KBM-7 (cell line): ENCODE measurements around the gene P4HTM.
"Not testable (repeated sequence)": the region's sequence is repeated elsewhere in the genome, so short reads cannot be mapped to it uniquely, and the experiment has no call there.

Experiments
- DNase-seq: peaks from one replicate; pipeline ENCODE4 v3.0.0-alpha.2; 2015
- in situ Hi-C: fragments of 300-500 bp; cut with MboI; formaldehyde crosslinking; loops from 2 replicates; pipeline ENCODE4 v1.14.3; 2020; ENCODE audit warnings: low sequenced_read_pairs, low pct_unique_long_range_greater_than_20kb, mixed read lengths

P4HTM gene

DNA sequence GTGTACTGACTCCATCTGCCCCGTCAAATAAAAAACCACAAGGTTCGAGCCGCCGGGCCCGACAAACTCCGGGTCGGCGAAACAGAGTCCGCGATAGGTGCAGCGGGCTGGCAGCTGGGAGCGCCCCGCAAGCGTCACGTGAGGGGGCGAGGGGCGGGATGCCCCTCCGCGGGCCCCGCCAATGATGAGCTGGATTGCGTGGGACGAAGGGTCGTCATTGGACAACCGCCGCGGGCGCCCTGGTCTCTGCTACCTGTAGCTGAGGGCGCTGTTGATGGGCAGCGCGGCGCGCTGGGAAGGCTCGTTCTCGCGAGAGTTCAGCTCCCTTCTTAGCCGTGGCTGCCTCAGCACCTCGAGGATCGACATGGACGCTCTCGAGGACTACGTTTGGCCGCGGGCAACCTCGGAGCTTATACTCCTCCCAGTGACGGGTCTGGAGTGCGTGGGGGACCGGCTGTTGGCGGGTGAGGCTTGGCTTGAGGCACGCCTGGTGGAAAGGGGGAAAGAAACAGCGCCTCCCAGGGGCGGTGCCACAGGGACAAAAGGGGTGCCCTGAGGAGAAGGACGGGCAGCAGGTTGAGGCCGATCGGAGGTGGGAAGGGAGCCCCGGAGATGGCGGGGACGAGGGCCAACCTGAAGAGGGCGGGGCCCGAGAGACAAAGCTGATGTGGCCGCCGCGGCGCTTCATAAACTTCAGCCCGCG, 17.2 kb downstream of the P4HTM start, which contains the start of gene WDR6:
Gene WDR6, plus strand, starts transcription at position 324 of the 703 bp plus-strand sequence. Its CDS starts 41 bp downstream, at position 365.
- peak; percentile 97 for DNase-seq
- in situ Hi-C loops = no loop called here

DNA sequence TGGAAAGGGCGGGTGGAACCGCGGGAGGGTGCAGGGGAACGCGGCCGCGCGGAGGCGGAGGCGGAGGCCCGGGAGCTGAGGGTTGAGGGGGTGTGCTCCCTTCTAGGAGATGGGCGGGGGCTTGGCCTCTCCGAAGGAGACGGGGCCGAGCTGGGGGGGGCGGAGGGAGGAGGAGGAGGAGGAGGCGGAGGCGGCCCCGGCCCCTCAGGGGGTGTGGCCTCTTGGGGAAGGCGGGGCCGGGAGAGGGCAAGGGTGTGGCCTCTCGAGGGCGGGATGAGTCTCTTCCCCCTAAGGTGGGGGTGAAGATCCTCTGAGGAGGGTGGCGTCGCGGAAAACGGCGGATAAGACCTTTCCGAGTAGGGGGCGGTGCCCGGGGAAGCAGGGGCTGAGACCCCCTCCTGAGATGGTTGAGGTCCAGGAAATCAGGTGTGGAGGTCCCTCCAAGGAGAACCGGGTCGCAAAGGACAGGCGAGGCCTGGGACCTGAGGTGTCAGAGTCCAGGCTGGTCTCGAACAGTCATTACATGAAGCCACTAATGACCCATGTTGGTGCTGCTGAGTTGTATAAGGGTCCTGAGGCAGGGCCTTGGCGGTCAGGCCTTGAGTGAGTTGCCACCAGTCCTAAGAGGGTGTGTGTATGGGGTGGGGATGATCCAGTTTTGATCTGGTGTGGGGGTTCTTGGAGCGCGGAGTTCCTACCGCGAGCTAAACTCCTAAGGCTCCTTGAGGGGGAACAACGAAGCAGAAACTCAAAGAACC, 17.9 kb downstream of the P4HTM start:
- in situ Hi-C loops = no loop called here
- peak; percentile 91 for DNase-seq

DNA sequence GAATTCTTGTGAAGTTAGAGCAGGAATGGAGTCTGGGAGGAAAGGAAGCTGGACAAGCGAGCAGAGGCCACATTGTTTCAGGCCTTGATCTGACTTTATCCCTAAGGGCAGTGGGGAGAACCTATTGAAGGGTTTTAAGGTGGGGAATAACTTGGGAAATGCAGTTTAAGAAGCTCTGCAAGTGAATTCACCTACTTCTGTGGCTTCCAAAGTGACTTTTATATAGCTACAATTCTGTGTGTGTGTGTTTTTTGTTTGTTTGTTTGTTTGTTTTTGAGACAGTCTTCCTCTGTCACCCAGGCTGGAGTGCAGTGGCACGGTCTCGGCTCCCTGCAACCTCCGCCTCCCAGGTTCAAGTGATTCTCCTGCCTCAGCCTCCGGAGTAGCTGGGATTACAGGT, 18.6 kb downstream of the P4HTM start:
- DNase-seq, in situ Hi-C loops: not testable (repeated sequence)

DNA sequence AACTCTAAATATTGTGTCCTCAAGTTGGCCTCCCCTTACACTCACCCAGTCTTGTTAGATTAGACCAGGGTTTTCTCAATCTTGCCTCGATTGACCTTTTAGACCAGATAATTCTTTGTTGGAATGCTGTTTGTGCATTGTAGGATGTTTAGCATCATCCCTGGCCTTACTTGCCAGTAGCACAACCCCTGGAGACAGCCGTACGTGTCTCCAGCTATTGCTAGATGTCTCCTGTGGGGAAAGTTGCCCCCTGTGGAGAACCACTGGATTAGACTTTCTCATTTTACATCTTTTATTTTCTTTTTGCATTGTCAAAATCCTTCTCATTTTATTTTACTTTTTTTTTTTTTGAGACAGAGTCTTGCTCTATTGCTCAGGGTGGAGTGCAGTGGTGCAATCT, 19.4 kb downstream of the P4HTM start:
- in situ Hi-C loops = no loop called here
- DNase-seq = no peak

DNA sequence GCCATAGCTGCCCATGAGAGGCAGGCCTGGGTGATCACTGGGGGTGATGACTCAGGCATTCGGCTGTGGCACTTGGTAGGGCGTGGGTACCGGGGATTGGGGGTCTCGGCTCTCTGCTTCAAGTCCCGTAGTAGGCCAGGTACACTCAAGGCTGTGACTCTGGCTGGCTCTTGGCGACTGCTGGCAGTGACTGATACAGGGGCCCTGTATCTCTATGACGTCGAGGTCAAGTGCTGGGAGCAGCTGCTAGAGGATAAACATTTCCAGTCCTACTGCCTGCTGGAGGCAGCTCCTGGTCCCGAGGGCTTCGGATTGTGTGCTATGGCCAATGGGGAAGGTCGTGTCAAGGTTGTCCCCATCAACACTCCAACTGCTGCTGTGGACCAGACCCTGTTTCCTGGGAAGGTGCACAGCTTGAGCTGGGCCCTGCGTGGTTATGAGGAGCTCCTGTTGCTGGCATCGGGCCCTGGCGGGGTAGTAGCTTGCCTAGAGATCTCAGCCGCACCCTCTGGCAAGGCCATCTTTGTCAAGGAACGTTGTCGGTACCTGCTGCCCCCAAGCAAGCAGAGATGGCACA, 22.5 kb downstream of the P4HTM start:
- DNase-seq = no peak
- in situ Hi-C loops = no loop called here

DNA sequence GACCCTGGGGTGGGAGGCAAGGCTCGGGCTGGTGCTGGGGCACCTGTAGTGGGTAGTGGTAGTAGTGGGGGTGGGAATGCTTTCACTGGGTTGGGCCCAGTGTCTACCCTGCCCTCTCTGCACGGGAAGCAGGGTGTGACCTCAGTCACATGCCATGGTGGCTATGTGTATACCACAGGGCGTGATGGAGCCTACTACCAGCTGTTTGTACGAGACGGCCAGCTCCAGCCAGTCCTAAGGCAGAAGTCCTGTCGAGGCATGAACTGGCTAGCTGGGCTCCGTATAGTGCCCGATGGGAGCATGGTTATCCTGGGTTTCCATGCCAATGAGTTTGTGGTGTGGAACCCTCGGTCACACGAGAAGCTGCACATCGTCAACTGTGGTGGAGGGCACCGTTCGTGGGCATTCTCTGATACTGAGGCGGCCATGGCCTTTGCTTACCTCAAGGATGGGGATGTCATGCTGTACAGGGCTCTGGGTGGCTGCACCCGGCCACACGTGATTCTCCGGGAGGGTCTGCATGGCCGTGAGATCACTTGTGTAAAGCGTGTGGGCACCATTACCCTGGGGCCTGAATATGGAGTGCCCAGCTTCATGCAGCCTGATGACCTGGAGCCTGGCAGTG, 23.2 kb downstream of the P4HTM start:
- in situ Hi-C loops = no loop called here
- DNase-seq = no peak

DNA sequence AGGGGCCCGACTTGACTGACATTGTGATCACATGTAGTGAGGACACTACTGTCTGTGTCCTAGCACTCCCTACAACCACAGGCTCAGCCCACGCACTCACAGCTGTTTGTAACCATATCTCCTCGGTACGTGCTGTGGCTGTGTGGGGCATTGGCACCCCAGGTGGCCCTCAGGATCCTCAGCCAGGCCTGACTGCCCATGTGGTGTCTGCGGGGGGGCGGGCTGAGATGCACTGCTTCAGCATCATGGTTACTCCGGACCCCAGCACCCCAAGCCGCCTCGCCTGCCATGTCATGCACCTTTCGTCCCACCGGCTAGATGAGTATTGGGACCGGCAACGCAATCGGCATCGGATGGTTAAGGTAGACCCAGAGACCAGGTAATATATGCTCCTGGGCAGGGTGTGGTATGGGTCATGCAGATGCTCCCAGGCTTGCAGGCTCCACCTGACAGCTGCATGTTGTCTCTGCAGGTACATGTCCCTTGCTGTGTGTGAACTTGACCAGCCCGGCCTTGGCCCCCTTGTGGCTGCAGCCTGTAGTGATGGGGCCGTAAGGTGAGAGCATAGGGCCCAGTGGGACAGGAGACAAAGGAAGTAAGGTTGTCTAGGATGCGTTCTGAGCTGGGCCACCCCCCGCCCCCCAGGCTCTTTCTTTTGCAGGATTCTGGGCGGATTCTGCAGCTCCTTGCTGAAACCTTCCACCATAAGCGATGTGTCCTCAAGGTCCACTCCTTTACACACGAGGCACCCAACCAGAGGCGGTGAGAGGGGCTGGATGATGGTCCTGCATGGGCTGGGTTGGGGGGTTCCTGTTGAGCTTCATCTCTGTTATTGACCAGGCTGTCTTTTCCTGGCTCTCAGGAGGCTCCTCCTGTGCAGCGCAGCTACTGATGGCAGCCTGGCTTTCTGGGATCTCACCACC, 24.0 kb downstream of the P4HTM start:
- in situ Hi-C loops = no loop called here
- peak; percentile 64 for DNase-seq

DNA sequence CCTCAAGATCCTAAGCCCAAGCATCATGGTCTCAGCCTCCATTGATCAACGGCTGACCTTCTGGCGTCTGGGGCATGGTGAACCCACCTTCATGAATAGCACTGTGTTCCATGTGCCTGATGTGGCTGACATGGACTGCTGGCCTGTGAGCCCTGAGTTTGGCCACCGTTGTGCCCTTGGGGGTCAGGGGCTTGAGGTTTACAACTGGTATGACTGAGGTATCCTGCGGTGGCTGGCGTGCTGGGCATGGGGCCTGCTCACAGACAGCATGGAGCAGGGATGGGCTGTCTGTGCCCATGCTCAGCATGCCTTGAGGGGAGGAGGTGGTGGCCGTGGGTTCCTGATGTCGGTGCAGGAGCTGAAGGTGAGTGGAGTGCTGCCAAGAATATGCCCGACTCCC, 25.0 kb downstream of the P4HTM start:
- in situ Hi-C loops = no loop called here
- no peak for DNase-seq

DNA sequence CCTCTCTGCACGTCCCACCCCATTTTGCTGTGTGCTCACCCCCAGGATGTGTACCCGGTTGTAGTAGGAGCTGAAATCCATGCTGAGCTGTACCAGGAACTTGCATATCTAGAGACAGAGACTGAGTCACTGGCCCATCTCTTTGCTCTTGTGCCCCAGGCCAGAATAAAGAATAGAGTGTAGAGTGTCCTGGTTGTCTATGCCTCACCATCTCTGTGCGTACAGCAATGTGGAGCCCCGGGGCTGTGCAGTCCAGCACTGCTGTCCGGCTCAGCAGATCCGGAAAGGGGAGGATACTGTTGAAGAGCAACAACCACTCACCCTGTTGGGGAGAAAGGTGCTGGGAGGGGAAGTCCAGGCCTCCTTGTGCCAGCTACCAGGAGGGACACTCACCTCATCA, 25.7 kb downstream of the P4HTM start:
- in situ Hi-C loops = no loop called here
- no peak for DNase-seq

DNA sequence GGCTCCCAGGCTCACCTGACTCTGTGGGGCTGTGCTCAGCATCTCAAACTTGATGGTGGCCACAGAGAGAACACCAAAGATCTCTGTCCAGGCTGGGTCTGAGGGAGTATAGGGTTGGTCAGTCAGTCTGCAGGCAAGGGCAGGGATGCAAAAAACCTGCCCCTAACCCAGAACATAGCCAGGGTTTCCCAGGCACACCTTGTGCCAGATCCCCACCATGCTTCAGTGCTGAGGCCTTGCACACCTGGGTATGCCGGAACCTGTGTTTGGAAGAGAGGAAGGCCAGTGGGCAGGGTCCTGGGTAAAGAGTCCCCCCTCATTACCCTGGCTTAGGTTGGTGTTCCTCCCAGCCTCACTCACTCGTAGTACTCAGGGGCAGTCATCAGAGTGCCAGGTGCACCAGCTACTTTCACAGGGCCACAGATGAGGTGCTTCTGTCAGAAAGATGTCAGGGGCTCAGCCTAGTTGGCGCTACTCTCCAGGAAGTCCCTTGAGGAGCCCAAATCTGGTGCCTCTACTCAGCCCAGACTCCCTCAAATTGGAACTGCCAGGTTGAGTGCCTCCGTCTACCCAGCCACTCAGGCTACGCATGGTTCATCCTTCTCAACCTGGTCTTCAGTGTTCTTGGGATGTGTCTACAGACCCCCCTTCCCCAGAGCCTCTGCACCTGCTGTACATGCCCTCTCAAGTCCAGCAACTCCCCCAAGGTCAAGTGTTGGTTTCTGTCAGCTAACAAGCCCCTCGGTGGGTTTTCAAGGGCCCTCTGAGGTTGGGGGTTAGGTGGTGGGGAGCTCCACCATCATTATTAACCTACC, 26.6 kb downstream of the P4HTM start:
- in situ Hi-C loops = no loop called here
- DNase-seq = no peak

DNA sequence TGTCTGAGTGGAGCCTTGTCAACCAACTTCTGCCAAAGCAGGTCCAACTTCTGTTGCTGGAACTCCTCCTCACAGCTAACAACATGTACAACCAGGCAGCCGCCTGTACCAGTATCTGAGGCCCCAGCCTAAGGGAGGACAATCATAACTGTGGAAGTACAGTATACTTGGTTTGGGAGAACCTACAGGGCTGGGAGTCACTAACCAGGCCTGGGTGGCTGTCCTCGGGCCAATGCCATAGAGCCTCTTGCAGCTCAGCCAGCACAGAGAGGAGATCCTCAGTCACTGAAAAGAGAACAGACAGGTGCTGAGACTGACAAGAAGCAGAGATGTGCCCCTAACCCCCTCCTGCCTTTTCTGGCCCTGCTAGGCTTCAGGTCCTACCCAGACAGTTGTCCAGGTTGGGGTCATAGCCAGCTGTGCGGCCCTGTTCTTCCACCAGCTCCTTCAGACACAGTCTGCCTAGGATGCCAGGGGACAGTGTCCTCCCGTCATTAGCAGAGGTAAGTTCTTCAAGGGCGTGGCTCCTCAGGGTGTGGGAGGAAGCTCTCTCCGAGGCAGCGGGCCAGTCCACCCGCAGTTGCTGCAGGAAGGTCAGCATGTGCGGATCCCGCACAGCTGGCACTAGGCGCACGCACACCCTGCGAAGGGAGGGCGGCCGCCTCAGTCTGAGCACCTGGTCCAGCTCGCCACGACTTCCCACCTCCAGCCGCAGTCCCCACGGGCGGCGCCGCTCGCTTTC, 27.4 kb downstream of the P4HTM start:
- in situ Hi-C loops = no loop called here
- DNase-seq = no peak

DNA sequence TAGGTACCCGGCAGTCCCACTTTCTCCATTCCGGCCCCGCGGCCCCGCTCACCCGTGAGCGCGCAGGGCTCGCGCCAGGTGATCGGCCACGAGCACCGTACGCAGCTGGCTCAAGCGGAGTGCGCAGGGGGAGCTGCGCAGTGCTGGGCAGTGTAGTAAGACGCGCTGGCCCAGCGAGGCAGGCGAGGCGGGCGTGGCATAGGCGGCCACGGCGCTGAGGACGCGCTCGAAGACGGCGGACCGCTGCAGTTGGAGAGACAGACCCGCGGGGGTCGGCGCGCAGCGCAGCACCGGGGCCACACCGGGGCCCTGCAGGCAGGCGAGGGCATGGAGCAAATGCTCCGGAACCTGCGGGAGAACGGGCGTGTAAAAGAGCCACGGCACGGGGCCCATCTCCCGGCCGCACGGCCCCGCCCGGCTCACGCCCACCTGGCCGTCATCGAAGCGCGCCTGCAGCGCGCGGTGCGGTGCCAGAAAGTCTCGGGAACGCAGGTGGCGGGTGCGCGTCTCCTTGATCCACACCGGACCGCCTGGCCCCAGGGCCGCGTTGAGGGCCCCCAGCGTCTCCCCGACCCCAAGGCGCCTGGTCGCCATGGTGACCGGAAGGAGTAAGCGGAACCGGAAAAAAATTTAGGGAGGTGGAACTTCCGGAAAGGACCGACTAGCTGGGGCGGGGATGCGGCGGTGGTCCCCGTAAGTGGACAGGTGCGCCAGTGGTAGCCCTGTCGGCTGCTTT, 28.1 kb downstream of the P4HTM start, which contains the start of gene DALRD3:
Gene DALRD3, minus strand, starts transcription at position 610 of the 736 bp plus-strand sequence. Its CDS starts 16 bp downstream, at position 594.
- in situ Hi-C loops = no loop called here
- DNase-seq = peak; percentile 81

DNA sequence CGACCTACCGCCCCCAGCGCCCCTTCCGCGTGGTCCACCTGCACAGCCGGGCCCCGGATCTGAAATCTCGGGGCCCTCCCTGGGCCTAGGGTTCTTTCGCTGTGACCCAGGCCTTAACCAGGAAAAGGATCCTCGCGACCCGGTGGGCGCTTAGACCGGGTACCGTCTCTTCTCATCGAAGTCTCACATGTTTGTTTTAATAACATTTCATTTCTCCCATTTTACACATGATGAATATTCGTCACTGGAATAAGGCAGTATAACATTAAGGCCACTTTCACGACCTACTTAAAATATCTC, 28.6 kb downstream of the P4HTM start:
- in situ Hi-C loops = no loop called here
- no peak for DNase-seq

DNA sequence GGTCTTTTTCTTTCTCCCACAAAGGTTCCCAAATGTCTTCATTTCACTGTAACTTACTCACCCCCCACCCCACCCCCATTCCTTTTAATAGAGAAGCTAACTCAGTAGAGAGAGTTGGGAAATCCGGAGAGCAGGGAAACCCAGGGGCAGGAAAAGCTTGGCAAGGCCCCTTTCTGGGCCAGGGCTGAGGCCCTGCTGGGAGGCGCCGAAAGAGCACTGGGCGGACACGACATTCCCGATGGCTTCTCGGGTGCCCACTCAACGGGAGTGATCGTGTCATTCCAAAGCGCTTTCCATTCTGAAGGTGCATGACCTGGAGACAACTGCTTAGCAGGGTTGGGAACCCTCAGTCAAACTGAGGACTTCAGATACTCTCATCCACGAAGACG, 29.9 kb downstream of the P4HTM start:
- in situ Hi-C loops = no loop called here
- DNase-seq = no peak

DNA sequence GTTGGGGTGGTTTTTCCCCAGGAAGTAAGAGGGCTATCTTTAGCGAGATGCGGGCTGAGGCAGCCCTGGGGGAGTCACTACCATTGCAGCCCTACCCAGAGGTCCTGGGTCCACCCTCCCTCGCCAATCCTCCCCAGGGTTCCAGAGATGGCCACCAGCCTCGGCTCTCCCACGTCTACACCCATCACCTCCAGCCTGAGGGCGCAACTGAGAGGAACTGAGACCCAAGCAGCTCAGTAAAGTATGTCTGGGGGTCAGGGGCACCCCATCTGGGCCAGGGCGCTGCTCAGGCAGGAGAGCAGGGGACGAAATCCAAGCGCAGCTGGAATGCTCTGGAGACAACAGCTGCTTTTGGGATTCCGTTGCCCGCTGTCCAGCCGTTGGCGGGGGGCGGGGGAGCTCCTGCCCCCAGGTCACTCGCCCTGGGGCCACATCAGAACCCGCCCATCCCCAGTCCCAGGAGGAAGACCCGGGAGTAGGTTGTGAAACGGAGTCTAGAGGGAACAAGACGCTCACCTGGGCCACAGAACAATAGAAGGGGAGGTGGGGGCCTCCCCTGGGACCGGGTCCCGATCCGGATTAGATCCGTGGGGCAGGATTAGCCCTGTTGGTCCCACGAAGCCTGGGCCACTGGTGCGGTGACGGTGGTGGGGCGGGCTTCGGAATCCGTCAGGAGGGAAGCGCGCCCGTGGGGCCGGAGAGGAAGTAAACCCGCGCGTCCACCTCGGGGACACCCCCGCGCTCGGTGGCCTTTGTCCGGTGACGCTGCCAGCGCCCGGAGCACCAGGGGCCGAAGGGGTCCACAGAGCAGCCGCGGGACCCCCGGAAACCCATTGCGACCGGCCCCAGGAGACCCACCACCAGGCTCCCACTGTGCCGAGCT, 30.5 kb downstream of the P4HTM start:
- peak; percentile 69 for DNase-seq
- in situ Hi-C loops = no loop called here

DNA sequence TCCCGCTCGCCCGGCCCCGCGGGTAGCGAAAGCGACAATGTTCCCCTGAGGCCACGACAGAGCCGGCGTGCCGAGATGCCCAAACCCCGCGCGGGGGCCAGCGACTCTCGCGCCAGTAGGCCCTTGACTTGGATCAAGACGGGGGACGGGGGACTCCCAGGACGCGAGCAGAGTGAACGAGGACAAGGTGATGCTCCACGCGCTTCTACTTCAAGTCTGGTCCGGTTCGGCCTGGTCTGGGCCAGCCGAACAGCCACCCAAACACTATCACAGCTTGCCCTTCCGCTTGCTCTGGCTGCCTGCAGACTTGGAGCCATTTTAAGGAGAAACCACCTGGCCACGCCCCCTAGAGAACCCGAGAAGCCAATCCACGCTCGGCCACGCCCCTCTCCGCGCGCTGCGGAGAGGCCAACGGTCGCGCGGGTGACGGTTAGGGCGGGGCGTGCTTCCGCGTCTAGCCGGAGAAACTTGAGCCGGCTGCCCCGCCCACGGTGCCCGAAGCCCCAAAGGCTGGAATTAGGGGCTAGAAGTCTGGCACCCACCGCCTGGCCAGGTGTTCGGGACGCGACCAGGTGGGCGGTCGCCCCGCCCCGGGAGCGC, 31.3 kb downstream of the P4HTM start:
- in situ Hi-C loops = no loop called here

More for the DNA sequence above, 31.3 kb downstream of the P4HTM start:
- peak; percentile 99 for DNase-seq
